GM18909 (cell line): ENCODE measurements around the gene COL9A3.
A peak's percentile ranks its signal among the peaks of the same experiment; 100 is the strongest.
"Not testable (repeated sequence)": the region's sequence is repeated elsewhere in the genome, so short reads cannot be mapped to it uniquely, and the experiment has no call there.

Source experiments
- ATAC-seq: cut with Tn5 transposase; IDR thresholded peaks from one replicate; pipeline ENCODE4 v1.9.1; 2021; ENCODE audit warnings: mild to moderate bottlenecking; ENCODE audit not compliant: unreplicated experiment, poor library complexity

The COL9A3 gene

DNA sequence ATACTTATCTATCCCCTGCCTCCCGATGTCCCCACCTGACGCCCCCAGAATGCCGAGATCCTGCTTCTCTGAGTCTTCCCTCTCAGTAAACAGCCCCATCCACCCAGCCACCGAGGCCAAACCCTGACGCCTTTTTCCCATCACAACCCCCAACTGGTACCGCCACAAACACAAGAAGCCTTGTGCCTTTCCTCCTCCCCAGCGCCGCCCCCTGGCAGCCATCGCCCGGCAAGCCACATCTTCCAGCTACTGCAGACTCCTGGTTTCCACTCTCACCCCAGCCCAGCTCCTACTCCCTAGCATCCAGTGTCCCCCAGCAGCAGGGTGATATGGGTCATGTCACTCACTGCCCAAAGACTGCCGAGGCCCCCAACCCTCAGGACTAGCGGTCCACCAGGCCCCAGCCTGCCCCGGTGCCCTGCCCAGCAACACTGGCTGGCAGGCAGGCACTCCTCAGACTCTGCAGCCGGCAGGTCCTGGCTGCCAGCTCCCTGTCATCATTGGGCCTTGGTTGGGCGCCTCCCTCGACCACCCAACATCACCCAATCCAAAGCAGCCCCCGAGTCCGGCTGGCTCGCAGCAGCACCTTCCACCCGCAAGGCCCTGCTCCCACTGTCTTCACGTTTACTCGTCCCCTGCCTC is 33.6 kb downstream of the COL9A3 start:
- no peak for ATAC-seq

- ATAC-seq = no peak
Measured at GRCh38 chr20:62852196-62852595, 35.3 kb downstream of the COL9A3 start.

DNA sequence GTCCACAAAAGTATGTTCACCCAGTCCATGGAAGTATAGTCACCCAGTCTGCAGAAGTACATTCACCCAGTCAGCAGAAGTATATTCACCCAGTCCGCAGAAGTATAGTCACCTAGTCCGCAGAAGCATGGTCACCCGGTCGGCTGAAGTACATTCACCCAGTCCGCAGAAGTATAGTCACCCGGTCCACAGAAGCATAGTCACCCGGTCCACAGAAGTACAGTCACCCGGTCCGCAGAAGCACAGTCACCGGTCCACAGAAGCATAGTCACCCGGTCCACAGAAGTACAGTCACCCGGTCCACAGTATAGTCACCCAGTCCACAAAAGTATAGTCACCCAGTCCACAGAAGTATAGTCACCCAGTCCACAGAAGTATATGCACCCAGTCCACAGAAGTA is 36.0 kb downstream of the COL9A3 start:
- no peak for ATAC-seq

GRCh38 chr20:62853304-62853703 is 36.5 kb downstream of the COL9A3 start:
- not testable (repeated sequence) for ATAC-seq

DNA sequence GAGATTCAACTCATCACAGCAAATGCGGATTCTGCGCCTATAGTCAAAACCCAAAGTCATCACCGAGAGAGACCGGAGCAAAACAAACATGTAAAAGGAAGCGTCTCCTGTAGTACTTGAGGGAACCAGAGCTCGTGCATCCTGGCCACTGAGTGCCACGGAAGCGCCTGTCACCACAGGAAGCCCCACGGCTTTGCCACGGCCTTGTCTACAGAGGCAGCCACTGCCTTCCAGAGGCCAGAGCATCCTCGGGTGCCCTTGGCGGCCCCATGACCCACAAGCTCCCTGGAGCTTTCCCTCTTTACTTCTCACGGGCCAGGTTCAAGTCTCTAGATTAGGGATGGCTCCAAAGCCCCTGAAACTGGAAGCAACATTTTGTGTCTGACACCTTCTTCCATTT is 37.3 kb downstream of the COL9A3 start:
- ATAC-seq = no peak

- no peak for ATAC-seq
Measured at GRCh38 chr20:62855120-62855519, 38.3 kb downstream of the COL9A3 start.

DNA sequence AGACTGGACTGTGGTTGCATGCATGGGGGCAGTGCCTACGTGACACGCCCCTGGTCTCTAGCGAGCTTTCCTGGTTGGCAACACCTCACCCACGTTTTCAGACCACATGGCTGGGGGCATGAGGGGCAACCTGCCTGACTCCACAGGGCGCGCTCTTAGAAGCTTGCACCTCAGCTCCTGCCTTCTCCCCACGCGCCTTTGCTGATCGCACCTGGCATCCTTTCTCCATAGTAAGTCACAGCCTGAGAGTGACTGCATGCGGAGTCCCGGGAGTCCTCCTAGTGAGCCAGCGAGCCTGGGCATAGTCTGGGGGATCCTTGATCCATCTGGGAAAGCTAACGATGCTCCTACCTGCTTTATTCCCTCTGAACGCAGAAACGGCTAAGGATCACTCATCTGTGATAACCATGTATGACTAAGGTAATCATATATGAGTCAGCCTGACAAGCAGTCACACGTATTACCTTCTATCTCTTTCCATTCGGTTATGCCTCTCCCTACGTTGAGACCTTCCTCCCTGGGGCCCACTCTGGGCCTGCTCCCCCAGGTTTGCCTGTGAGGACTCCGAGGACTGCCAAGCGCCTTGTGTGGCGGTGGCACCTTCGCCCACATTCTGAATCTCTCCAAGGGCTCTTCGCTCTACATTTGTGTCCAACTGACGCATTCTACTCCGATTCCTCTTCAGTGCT is 40.2 kb downstream of the COL9A3 start:
- no peak for ATAC-seq

DNA sequence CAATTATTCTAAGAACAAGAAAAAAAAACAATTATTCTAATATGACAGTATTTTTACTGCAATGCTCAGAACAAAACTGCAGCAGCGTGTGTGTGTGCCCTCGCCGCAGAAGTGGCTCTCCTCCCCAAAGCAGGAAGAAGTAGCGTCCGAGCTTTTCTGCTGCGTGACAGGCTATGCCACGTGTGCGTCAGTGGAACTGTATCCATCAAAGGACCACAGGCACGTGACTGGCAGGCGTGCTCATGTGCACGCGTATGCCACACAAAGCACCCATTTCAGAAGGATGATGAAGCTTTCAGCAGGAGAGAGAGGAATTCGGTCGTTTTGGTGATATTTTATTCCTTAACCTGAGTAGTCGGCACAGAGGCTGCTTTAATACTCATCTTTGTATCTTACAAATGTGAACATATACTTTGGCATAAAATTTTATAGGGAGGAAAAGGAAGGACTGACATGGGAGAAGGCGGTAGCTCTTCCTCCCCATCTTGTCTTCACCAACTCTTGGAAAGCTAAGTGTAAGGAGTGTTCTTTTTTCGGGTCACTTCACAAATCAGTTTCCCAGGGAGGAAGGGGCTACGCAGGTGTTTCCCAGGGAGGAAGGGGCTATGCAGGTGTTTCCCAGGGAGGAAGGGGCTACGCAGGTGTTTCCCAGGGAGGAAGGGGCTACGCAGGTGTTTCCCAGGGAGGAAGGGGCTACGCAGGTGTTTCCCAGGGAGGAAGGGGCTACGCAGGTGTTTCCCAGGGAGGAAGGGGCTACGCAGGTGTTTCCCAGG is 41.4 kb downstream of the COL9A3 start:
- ATAC-seq = no peak

DNA sequence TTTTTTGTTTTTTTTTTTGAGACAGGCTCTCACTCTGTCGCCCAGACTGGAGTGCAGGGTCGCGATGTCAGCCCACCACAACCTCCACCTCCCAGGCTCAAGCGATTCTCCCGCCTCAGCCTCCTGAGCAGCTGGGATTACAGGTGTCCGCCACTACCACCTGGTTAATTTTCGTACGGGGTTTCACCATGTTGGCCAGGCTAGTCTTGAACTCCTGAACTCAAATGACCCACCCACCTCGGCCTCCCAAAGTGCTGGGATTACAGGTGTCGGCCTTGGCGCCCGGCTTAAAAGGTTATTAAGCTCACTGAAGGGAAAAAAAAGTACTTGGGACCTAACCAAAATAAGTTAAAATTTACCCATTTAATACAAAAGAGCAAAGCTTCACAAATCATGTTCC is 42.9 kb downstream of the COL9A3 start:
- no peak for ATAC-seq

GRCh38 chr20:62860391-62860923 is 43.6 kb downstream of the COL9A3 start:
- no peak for ATAC-seq

GRCh38 chr20:62860924-62861691 is 44.3 kb downstream of the COL9A3 start:
- peak; percentile 35 for ATAC-seq

DNA sequence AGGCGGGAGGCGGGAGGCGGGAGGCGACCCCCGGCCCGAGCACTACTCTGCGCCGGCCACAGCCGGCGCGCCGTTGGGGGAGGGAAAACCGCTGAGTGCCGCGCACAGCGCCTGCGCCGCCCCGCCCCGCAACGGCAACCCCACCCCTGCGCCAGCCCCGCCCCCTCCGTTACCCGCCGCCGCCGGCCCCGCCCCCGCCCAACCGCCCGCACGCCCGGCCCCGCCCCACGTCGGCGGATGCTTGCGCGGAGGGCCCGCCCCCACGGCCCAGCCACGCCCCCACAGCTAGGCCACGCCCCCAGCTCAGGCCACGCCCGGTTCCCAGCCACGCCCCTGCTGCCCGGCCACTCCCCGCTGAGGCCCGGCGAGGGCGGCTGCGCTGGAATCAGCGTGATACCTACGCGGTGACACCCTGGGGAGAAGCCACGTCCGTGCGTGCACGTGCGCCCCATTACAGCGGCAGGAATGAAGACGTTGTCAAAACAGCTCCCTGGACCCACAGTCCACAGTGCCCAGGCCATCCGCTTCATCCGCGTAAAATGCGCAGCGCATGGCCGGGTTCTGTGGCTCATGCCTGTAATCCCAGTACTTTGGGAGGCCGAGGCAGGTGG is 45.0 kb downstream of the COL9A3 start, which contains the start of gene TCFL5:
Gene TCFL5, minus strand, starts transcription at position 97 of the 611 bp plus-strand sequence. CDS start 152 bp downstream, outside the sequence.
- peak; percentile 67 for ATAC-seq

DNA sequence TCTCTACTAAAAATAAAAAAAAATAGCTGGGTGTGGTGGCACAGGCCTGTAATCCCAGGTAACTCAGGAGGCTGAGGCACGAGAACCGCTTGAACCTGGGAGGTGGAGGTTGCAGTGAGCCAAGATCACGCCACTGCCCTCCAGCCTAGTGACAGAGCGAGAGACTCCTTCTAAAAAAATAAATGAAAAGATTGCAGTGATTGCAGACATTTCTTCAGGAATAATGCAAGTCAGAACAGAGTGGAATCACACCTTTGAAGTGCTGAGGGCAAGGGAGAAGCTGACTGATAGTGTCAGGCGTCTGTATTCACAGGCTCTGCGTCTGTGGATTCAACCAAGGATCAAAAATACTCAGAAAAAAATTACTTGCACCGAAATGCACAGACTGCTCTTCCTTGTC is 47.4 kb downstream of the COL9A3 start:
- ATAC-seq = no peak

- ATAC-seq = no peak
Measured at GRCh38 chr20:62872184-62872847, 55.5 kb downstream of the COL9A3 start.

DNA sequence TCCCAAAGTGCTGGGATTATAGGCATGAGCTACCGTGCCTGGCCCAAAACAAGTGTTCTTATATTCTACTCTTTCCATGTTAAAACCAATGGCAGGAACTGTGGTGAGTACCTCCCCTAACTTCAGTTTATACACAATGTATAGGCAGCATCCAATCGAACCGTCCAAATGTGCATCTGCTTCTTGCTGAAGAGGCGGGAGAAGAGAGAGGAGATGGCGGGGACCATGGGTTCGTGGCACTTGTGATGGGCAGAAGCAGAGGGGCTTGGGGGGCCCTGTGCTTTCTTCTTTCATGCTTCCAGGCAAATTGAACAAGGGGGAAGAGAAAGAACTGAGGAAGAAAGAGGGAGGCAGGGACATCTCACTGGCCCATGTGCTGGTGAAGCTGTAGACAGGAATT is 56.0 kb downstream of the COL9A3 start:
- ATAC-seq = no peak

DNA sequence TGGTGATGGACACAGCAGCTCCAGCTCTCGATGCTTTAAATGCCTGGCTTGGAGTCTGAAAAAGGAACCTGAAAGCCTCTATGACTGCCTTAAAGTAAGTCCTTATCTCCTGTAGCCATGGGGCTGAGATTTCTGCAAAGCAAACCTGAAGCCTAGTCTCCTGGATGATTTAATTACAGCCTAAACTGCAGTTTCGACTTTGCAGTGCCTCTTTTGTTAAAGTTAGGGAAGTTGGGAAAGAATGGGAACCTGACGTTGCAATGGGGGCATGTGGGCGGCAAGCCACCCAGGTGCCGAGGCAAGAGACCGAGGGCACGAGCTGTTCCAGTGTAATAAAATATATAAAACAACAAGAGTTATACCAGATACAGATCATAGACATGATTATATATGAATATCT is 56.4 kb downstream of the COL9A3 start:
- ATAC-seq = no peak

DNA sequence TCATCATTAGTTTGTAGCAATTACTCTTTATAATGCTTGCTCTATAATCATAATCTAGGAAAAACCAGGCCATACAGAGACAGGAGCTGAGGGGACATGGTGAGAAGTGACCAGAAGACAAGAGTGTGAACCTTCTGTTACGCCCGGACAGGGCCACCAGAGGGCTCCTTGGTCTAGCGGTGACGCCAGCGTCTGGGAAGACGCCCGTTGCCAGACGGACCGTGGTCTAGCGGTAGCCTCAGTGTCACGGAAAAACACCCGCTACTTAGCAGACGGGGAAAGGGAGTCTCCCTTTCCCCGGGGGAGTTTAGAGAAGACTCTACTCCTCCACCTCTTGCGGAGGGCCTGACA is 56.8 kb downstream of the COL9A3 start:
- not testable (repeated sequence) for ATAC-seq

GRCh38 chr20:62874964-62875344 is 58.1 kb downstream of the COL9A3 start:
- no peak for ATAC-seq
